H1 (cell line): Measurements from ENCODE around the gene LRBA.

Experiments
- ASH2L ChIP-seq: fragments of 200-600, 300-600 bp; sonication (generic); IDR thresholded peaks from one replicate; pipeline ENCODE4 v1.7.1; 2017; ENCODE audit warnings: low read length
- JUN ChIP-seq: IDR thresholded peaks from 2 replicates; pipeline ENCODE4 v1.6.1; 2011; ENCODE audit warnings: low read depth, mild to moderate bottlenecking, improper control_type of control experiment, low read length
- TEAD4 ChIP-seq: IDR thresholded peaks from 2 replicates; pipeline ENCODE4 v1.6.1; 2012; ENCODE audit warnings: low read depth, low read length, inconsistent platforms, mixed read lengths
- YY1 ChIP-seq: IDR thresholded peaks from 2 replicates; pipeline ENCODE4 v1.6.1; 2011; ENCODE audit warnings: low read depth, mild to moderate bottlenecking, low read length
- TF ChIP-seq, protein P1 (sequence below), 3 experiments: IDR thresholded peaks; 1 replicate in 2 of 3; 2 replicates in 1 of 3; pipeline versions ENCODE4 v1.5.1 to v1.6.1; 2011; ENCODE audit warnings: low read length in 3 of 3, mild to moderate bottlenecking in 3 of 3, inconsistent platforms in 2 of 3, low read depth in 1 of 3, moderate library complexity in 1 of 3; ENCODE audit not compliant: insufficient read depth in 1 of 3; ENCODE audit errors: control extremely low read depth in 1 of 3

DNA sequence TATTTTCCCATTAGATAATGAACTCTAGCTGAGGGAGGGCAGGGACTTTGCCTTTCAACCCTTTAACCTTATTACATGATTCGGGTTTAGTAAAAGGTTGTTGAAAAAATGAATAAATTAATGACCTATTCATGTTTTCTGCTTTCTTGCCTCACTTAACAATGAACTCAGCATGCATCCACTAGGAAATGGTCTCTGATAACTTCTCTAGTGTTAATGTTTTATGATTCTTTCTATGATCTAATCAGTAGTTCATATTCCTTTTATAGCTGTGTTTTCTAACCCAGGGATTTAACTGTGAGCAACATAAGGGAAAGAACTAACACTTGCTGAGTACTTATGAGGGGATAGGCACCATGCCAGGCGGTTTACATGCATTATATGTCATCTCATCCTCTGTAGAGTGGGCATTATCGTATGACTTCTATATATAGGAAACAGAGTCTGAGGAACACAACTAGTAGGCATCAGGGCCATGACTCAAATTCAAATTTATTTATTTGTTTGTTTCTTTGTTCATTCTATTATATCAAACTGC, 669.8 kb downstream of the LRBA start:
- TF ChIP-seq YY1 (no peak), JUN (no peak), ASH2L (no peak), TEAD4 (no peak)
- TF ChIP-seq, protein P1, sequence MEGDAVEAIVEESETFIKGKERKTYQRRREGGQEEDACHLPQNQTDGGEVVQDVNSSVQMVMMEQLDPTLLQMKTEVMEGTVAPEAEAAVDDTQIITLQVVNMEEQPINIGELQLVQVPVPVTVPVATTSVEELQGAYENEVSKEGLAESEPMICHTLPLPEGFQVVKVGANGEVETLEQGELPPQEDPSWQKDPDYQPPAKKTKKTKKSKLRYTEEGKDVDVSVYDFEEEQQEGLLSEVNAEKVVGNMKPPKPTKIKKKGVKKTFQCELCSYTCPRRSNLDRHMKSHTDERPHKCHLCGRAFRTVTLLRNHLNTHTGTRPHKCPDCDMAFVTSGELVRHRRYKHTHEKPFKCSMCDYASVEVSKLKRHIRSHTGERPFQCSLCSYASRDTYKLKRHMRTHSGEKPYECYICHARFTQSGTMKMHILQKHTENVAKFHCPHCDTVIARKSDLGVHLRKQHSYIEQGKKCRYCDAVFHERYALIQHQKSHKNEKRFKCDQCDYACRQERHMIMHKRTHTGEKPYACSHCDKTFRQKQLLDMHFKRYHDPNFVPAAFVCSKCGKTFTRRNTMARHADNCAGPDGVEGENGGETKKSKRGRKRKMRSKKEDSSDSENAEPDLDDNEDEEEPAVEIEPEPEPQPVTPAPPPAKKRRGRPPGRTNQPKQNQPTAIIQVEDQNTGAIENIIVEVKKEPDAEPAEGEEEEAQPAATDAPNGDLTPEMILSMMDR (IDR thresholded peaks at IDR 0.05; ENCODE audit: control extremely low read depth in 1 of 3, insufficient read depth in 1 of 3, low read depth in 1 of 3, low read length in 3 of 3) = no peak
